H9 (cell line): ENCODE data around the gene LRRK1. TPM values are rescaled to one million over a fixed set of nuclear protein-coding genes. Genes with fewer than 3 reads are reported as not detected.
A peak's percentile ranks its signal among the peaks of the same experiment; 100 is the strongest.

Experiments used
- DNase-seq: peaks from one replicate; pipeline ENCODE4 v3.0.0-alpha.2; 2017
- H2AFZ ChIP-seq: one replicate; pipeline ENCODE4 v1.6.1; 2013; ENCODE audit warnings: mild to moderate bottlenecking, low read length, control low read depth, moderate library complexity
- H2AK5ac ChIP-seq: 2 replicates; pipeline ENCODE4 v1.6.1; 2013; ENCODE audit warnings: low read length, control low read depth, mixed read lengths; ENCODE audit not compliant: insufficient read length
- H2BK120ac ChIP-seq: one replicate; pipeline ENCODE4 v1.6.1; 2013; ENCODE audit warnings: low read depth, mild to moderate bottlenecking, low read length, control low read depth, inconsistent platforms; ENCODE audit not compliant: poor library complexity, severe bottlenecking
- H2BK12ac ChIP-seq: 2 replicates; pipeline ENCODE4 v1.6.1; 2013; ENCODE audit warnings: low read length, control low read depth, mixed read lengths, low read depth; ENCODE audit not compliant: insufficient read length
- H2BK15ac ChIP-seq: 2 replicates; pipeline ENCODE4 v1.6.1; 2013; ENCODE audit warnings: low read depth, low read length, control low read depth
- H2BK20ac ChIP-seq: one replicate; pipeline ENCODE4 v1.6.1; 2013; ENCODE audit warnings: low read depth, mild to moderate bottlenecking, low read length, control low read depth, inconsistent platforms; ENCODE audit not compliant: poor library complexity, severe bottlenecking
- H2BK5ac ChIP-seq: 2 replicates; pipeline ENCODE4 v1.6.1; 2013; ENCODE audit warnings: low read length, control low read depth, mixed read lengths; ENCODE audit not compliant: insufficient read length
- H3K14ac ChIP-seq: 2 replicates; pipeline ENCODE4 v1.6.1; 2013; ENCODE audit warnings: low read length, control low read depth; ENCODE audit not compliant: insufficient read depth
- H3K18ac ChIP-seq: 2 replicates; pipeline ENCODE4 v1.6.1; 2013; ENCODE audit warnings: low read depth, mild to moderate bottlenecking, mixed read lengths, low read length, control low read depth; ENCODE audit not compliant: insufficient read length
- H3K23ac ChIP-seq: 2 replicates; pipeline ENCODE4 v1.6.1; 2013; ENCODE audit warnings: low read length, control low read depth, mixed read lengths, low read depth; ENCODE audit not compliant: insufficient read length
- H3K23me2 ChIP-seq: 2 replicates; pipeline ENCODE4 v1.6.1; 2013; ENCODE audit warnings: low read depth, mild to moderate bottlenecking, mixed read lengths, low read length, control low read depth; ENCODE audit not compliant: insufficient read length, poor library complexity, severe bottlenecking
- H3K27ac ChIP-seq: 2 replicates; pipeline ENCODE4 v1.5.1; 2013; ENCODE audit warnings: low read length, control low read depth, mixed read lengths, low read depth; ENCODE audit not compliant: insufficient read length
- H3K27me3 ChIP-seq: 2 replicates; pipeline ENCODE4 v1.6.1; 2013; ENCODE audit warnings: low read length, control low read depth, inconsistent platforms; ENCODE audit not compliant: insufficient read depth
- H3K4ac ChIP-seq: 2 replicates; pipeline ENCODE4 v1.6.1; 2013; ENCODE audit warnings: low read depth, mild to moderate bottlenecking, control low read depth, inconsistent platforms, low read length, moderate library complexity
- H3K4me1 ChIP-seq: 2 replicates; pipeline ENCODE4 v1.6.1; 2013; ENCODE audit warnings: low read length, control low read depth, inconsistent platforms; ENCODE audit not compliant: insufficient read depth
- H3K4me2 ChIP-seq: 2 replicates; pipeline ENCODE4 v1.6.1; 2013; ENCODE audit warnings: low read length, control low read depth, mixed read lengths; ENCODE audit not compliant: insufficient read length, insufficient read depth
- H3K56ac ChIP-seq: 2 replicates; pipeline ENCODE4 v1.6.1; 2013; ENCODE audit warnings: low read depth, mild to moderate bottlenecking, mixed read lengths, low read length, control low read depth; ENCODE audit not compliant: insufficient read length
- H3K79me1 ChIP-seq: 2 replicates; pipeline ENCODE4 v1.6.1; 2013; ENCODE audit warnings: low read depth, mild to moderate bottlenecking, moderate library complexity, low read length, control low read depth, inconsistent platforms; ENCODE audit not compliant: insufficient read depth, poor library complexity, severe bottlenecking
- H3K79me2 ChIP-seq: 2 replicates; pipeline ENCODE4 v1.6.1; 2013; ENCODE audit warnings: low read length, control low read depth, inconsistent platforms; ENCODE audit not compliant: insufficient read depth
- H3K9ac ChIP-seq: 2 replicates; pipeline ENCODE4 v1.6.1; 2013; ENCODE audit warnings: low read length, control low read depth, mixed read lengths; ENCODE audit not compliant: insufficient read length; ENCODE audit errors: extremely low read depth
- H3K9me3 ChIP-seq: one replicate; pipeline ENCODE4 v1.6.1; 2013; ENCODE audit warnings: low read depth, low read length, inconsistent platforms; ENCODE audit not compliant: control insufficient read depth
- H3T11ph ChIP-seq: one replicate; pipeline ENCODE4 v1.6.1; 2013; ENCODE audit warnings: mild to moderate bottlenecking, low read length, control low read depth, inconsistent platforms
- H4K20me1 ChIP-seq: one replicate; pipeline ENCODE4 v1.6.1; 2013; ENCODE audit not compliant: control insufficient read depth, insufficient read length, insufficient read depth
- H4K5ac ChIP-seq: 2 replicates; pipeline ENCODE4 v1.6.1; 2013; ENCODE audit warnings: low read depth, mild to moderate bottlenecking, mixed read lengths, low read length, control low read depth; ENCODE audit not compliant: insufficient read length
- H4K8ac ChIP-seq: replicated peaks from 2 replicates; pipeline ENCODE4 v1.6.1; 2013; ENCODE audit warnings: low read length, control low read depth, mixed read lengths, low read depth; ENCODE audit not compliant: insufficient read length
- H4K91ac ChIP-seq: 2 replicates; pipeline ENCODE4 v1.6.1; 2013; ENCODE audit warnings: low read depth, mild to moderate bottlenecking, moderate library complexity, mixed read lengths, low read length, control low read depth; ENCODE audit not compliant: insufficient read length
- H3K27ac Mint-ChIP-seq, 3 experiments: 2 replicates in 2 of 3; 3 replicates in 1 of 3; pipeline ENCODE4 v1.8.0; 2020 to 2021; ENCODE audit warnings: mixed read lengths in 3 of 3, mild to moderate bottlenecking in 1 of 3, moderate library complexity in 1 of 3
- H3K27me3 Mint-ChIP-seq: 2 replicates; pipeline ENCODE4 v1.8.0; 2021; ENCODE audit warnings: low read depth, mild to moderate bottlenecking, moderate library complexity, mixed read lengths
- H3K36me3 Mint-ChIP-seq, 3 experiments: 2 replicates in 2 of 3; 3 replicates in 1 of 3; pipeline ENCODE4 v1.8.0; 2020 to 2021; ENCODE audit warnings: low read depth in 3 of 3, mixed read lengths in 3 of 3; ENCODE audit not compliant: insufficient read depth in 1 of 3
- H3K4me1 Mint-ChIP-seq, 2 experiments: 2 replicates each; pipeline ENCODE4 v1.8.0; 2020; ENCODE audit warnings: mixed read lengths in 2 of 2
- H3K4me3 Mint-ChIP-seq, 2 experiments: 2 replicates in 1 of 2; 3 replicates in 1 of 2; pipeline ENCODE4 v1.8.0; 2020 to 2021; ENCODE audit warnings: mild to moderate bottlenecking in 2 of 2, mixed read lengths in 2 of 2, moderate library complexity in 1 of 2
- H3K9me3 Mint-ChIP-seq, 2 experiments: 2 replicates in 1 of 2; 3 replicates in 1 of 2; pipeline ENCODE4 v1.8.0; 2020; ENCODE audit warnings: mild to moderate bottlenecking in 2 of 2, mixed read lengths in 2 of 2, moderate library complexity in 1 of 2
- WGBS: extraction: QIAGEN DNeasy Blood & Tissue Kit; methylation state at CpG from one replicate; pipeline ENCODE4 v1.1.7; 2013; ENCODE audit warnings: missing lambda C conversion rate, low lambda C conversion rate, mixed read lengths; ENCODE audit not compliant: insufficient read length; ENCODE audit errors: extremely low coverage; 5-methylcytosine and 5-hydroxymethylcytosine counted together
- total RNA-seq: library from RNA; stranded (reverse); gene quantifications from 2 replicates; pipeline ENCODE4 v1.2.1, GENCODE V29; 2021
- TF ChIP-seq, protein P1 (sequence below): fragments of 200-600 bp; sonication (generic); conservative IDR thresholded peaks from 3 replicates; pipeline ENCODE4 v1.8.0; 2021; ENCODE audit warnings: antibody characterized with exemption, mild to moderate bottlenecking

The LRRK1 gene
- total RNA-seq, 1 experiment from 2014 or later: 4.0 TPM

DNA sequence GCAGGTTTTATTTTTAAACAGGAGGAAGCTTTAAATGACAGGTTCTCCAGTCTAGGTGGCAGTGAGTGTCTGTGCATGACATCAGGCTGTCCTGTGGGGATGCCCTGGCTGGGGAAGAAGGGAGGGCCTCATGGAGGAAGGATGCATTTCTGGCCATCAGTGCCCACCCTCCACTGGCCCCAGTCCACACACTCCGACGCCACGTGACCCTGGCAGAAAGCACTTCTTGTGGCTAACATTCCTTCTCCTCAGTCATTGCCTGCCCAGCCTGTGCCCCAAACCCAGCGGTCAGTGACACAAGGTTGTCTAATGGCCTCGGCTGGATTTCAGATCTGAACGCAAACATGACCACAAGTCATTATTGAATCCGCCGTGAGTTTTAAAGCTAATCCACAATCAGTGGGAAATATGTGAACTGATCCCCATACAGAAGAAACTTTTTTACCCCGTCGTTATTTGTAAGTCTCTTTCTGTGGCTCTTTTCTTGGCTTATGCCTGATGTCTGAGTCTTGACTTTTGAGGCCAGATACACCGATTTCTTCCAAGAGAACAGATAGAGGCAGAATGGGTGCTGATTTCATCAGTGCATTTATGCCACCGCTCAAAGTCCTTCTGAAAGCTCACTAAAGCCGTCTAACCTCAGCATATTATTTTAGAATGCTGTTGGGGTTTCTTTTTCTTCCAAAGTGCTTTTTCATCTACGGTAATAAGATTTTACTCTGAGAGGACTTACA, 17.3 kb upstream of the LRRK1 start:
- no peak overlapping the region for H2BK20ac ChIP-seq
- no peak overlapping the region for H3K56ac ChIP-seq
- no peak overlapping the region for H4K8ac ChIP-seq
- no peak overlapping the region for H2BK15ac ChIP-seq
- Mint-ChIP-seq H3K27me3 (no peaks in the 10 kb centered on the region; the same call in 1 of the 2 replicates), H3K4me3 (no peak overlapping the region), H3K4me1 (peaks cover 7 to 17% of the 10 kb centered on the region in 2 experiments), H3K27ac (no peak overlapping the region), H3K9me3 (no peaks in the 10 kb centered on the region), H3K36me3 (peaks cover 0 to 37% (median 4%) of the 10 kb centered on the region in 3 experiments; a peak in 3 of 7 replicates)
- H4K5ac ChIP-seq: no peak overlapping the region
- H3K23me2 ChIP-seq: no peaks in the 10 kb centered on the region
- no peaks in the 10 kb centered on the region for H4K20me1 ChIP-seq
- H2BK5ac ChIP-seq: no peak overlapping the region
- H3K23ac ChIP-seq: no peak overlapping the region
- H3K18ac ChIP-seq: no peak overlapping the region
- no peak overlapping the region for H2AFZ ChIP-seq
- H3K9me3 ChIP-seq: no peaks in the 10 kb centered on the region
- H3K79me1 ChIP-seq: no peaks in the 10 kb centered on the region
- H3K79me2 ChIP-seq: no peaks in the 10 kb centered on the region
- no peak overlapping the region for H3K14ac ChIP-seq
- no peak overlapping the region for H2AK5ac ChIP-seq
- H3K27me3 ChIP-seq: no peaks in the 10 kb centered on the region
- no peak overlapping the region for H3T11ph ChIP-seq
- H4K91ac ChIP-seq: no peak overlapping the region
- TF ChIP-seq, protein P1, sequence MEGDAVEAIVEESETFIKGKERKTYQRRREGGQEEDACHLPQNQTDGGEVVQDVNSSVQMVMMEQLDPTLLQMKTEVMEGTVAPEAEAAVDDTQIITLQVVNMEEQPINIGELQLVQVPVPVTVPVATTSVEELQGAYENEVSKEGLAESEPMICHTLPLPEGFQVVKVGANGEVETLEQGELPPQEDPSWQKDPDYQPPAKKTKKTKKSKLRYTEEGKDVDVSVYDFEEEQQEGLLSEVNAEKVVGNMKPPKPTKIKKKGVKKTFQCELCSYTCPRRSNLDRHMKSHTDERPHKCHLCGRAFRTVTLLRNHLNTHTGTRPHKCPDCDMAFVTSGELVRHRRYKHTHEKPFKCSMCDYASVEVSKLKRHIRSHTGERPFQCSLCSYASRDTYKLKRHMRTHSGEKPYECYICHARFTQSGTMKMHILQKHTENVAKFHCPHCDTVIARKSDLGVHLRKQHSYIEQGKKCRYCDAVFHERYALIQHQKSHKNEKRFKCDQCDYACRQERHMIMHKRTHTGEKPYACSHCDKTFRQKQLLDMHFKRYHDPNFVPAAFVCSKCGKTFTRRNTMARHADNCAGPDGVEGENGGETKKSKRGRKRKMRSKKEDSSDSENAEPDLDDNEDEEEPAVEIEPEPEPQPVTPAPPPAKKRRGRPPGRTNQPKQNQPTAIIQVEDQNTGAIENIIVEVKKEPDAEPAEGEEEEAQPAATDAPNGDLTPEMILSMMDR: no peak
- H3K4me1 ChIP-seq: no peaks in the 10 kb centered on the region
- H3K27ac ChIP-seq: no peak overlapping the region
- H3K4ac ChIP-seq: no peak overlapping the region
- no peak overlapping the region for H2BK12ac ChIP-seq
- peak; percentile 6 for DNase-seq
- no peak overlapping the region for H2BK120ac ChIP-seq
- no peak overlapping the region for H3K9ac ChIP-seq
- WGBS: no CpG with 5 or more reads among the region's 14 CpGs
- H3K4me2 ChIP-seq: no peak overlapping the region
